HepG2 (cell line): ENCODE measurements around the gene HYOU1. TPM values are rescaled to one million over a fixed set of nuclear protein-coding genes. Genes with fewer than 3 reads are reported as not detected.

Experiments
- GRHL1 ChIP-seq: sonication (generic); formaldehyde crosslinking; conservative IDR thresholded peaks from 2 replicates; pipeline ENCODE4 v1.8.0; 2022; ENCODE audit warnings: missing genetic modification reagents
- HNRNPUL1 ChIP-seq: fragments of 200-400 bp; formaldehyde crosslinking; IDR thresholded peaks from 2 replicates; pipeline ENCODE4 v1.6.1; 2017; ENCODE audit warnings: low read depth, mild to moderate bottlenecking, low read length, moderate library complexity
- HOMEZ ChIP-seq: IDR thresholded peaks from 2 replicates; pipeline ENCODE4 v1.6.1; 2016; ENCODE audit warnings: low read depth
- KDM5B ChIP-seq: sonication (generic); formaldehyde crosslinking; IDR thresholded peaks from 2 replicates; pipeline ENCODE4 v1.4.0; 2020; ENCODE audit warnings: missing genetic modification reagents, mild to moderate bottlenecking, borderline replicate concordance
- NFAT5 ChIP-seq: sonication (generic); formaldehyde crosslinking; IDR thresholded peaks from 2 replicates; pipeline ENCODE4 v1.4.0; 2020; ENCODE audit warnings: missing genetic modification reagents
- RAD51 ChIP-seq: fragments of 450-650 bp; IDR thresholded peaks from 2 replicates; pipeline ENCODE4 v1.6.1; 2016; ENCODE audit warnings: borderline replicate concordance
- SKI ChIP-seq: fragments of 450-650 bp; IDR thresholded peaks from one replicate; pipeline ENCODE4 v1.6.1; 2018; ENCODE audit warnings: mild to moderate bottlenecking; ENCODE audit not compliant: partially characterized antibody
- ZBTB3 ChIP-seq: sonication (generic); formaldehyde crosslinking; IDR thresholded peaks from 2 replicates; pipeline ENCODE4 v1.4.0; 2020; ENCODE audit warnings: low read depth, mild to moderate bottlenecking, moderate library complexity, missing genetic modification reagents, borderline replicate concordance
- ZBTB34 ChIP-seq: sonication (generic); formaldehyde crosslinking; IDR thresholded peaks from 2 replicates; pipeline ENCODE4 v1.8.0; 2022; ENCODE audit warnings: mild to moderate bottlenecking, missing genetic modification reagents
- ZBTB49 ChIP-seq: sonication (generic); formaldehyde crosslinking; IDR thresholded peaks from 2 replicates; pipeline ENCODE4 v1.4.0; 2020; ENCODE audit warnings: missing genetic modification reagents, borderline replicate concordance
- ZEB1 ChIP-seq: IDR thresholded peaks from 2 replicates; pipeline ENCODE4 v1.6.1; 2012; ENCODE audit warnings: mild to moderate bottlenecking, low read depth, inconsistent platforms; ENCODE audit not compliant: insufficient replicate concordance
- ZNF160 ChIP-seq: sonication (generic); formaldehyde crosslinking; IDR thresholded peaks from 2 replicates; pipeline ENCODE4 v1.8.0; 2022; ENCODE audit warnings: mild to moderate bottlenecking, inconsistent platforms, missing genetic modification reagents
- ZNF253 ChIP-seq: sonication (generic); formaldehyde crosslinking; IDR thresholded peaks from 2 replicates; pipeline ENCODE4 v1.8.0; 2022; ENCODE audit warnings: mild to moderate bottlenecking, missing genetic modification reagents, borderline replicate concordance
- ZNF691 ChIP-seq: sonication (generic); formaldehyde crosslinking; IDR thresholded peaks from 2 replicates; pipeline ENCODE4 v1.4.0; 2020; ENCODE audit warnings: missing genetic modification reagents, low read depth, mild to moderate bottlenecking, borderline replicate concordance
- polyA plus RNA-seq, 8 experiments: library from polyadenylated mRNA; depleted of rRNA in 3 of 8; stranded (reverse) in 7 of 8; unstranded in 1 of 8; fragments of >200 nt; fragmentation: Illumina TruSeq in 4 of 8; extraction: Trizol in 4 of 8; gene quantifications; 2 replicates each; pipeline versions ENCODE4 v1.2.1 to v1.2.3, GENCODE V29; 2011 to 2016; ENCODE audit warnings: low read depth in 4 of 8, missing spikeins in 1 of 8, mixed read lengths in 1 of 8; ENCODE audit not compliant: insufficient read depth in 1 of 8
- total RNA-seq, 5 experiments: library from RNA; depleted of rRNA; stranded (reverse); fragments of >200 nt; fragmentation: Illumina TruSeq; extraction: Trizol; gene quantifications; 2 replicates each; pipeline ENCODE4 v1.2.3, GENCODE V29; 2016; ENCODE audit warnings: low read depth in 1 of 5

Gene HYOU1
- total and polyA plus RNA-seq, 2 of the 13 experiments (the other 11 are each of a cell fraction or from before 2014, with no cell fraction given): 127 to 155 TPM

- no peak for TF ChIP-seq SKI
- peak; percentile 77; the same call in 1 of the 2 replicates for TF ChIP-seq NFAT5 (CRISPR knock-in tag)
- peak; percentile 79 for TF ChIP-seq KDM5B (CRISPR knock-in tag)
- TF ChIP-seq ZEB1: peak; percentile 95
- no peak for TF ChIP-seq RAD51
- TF ChIP-seq ZNF160 (CRISPR knock-in tag): peak; percentile 72
- TF ChIP-seq ZBTB49 (CRISPR knock-in tag): no peak
- 0 out of 2 replicates have a peak, but pooled peaks have one; percentile 38 for TF ChIP-seq ZBTB3 (CRISPR knock-in tag)
- no peak for TF ChIP-seq GRHL1 (CRISPR knock-in tag)
- peak; percentile 86 for TF ChIP-seq ZNF691 (CRISPR knock-in tag)
- TF ChIP-seq HNRNPUL1: no peak
- TF ChIP-seq ZBTB34 (CRISPR knock-in tag): no peak; the same call in 1 of the 2 replicates
- peak; percentile 62 for TF ChIP-seq HOMEZ
- TF ChIP-seq ZNF253 (CRISPR knock-in tag): no peak
Measured at GRCh38 chr11:119030329-119031047, 26.5 kb downstream of the HYOU1 start, which contains the start of gene SLC37A4 (continued).
